Erythroblast (primary cell): ENCODE data around the gene INPP4A.
A peak's percentile ranks its signal among the peaks of the same experiment; 100 is the strongest.

Experiments used
- DNase-seq, 2 experiments: peaks; one replicate each; lab custom pipeline; 2025; lab: John Stamatoyannopoulos, UW
- GATA1 ChIP-seq: IDR thresholded peaks from 2 replicates; pipeline ENCODE4 v1.6.1; 2011; ENCODE audit warnings: low read depth, mild to moderate bottlenecking, control low read depth, low read length, moderate library complexity
- POLR2A ChIP-seq: IDR thresholded peaks from 2 replicates; pipeline ENCODE4 v1.6.1; 2011; ENCODE audit warnings: mild to moderate bottlenecking, low read length

The INPP4A gene

DNA sequence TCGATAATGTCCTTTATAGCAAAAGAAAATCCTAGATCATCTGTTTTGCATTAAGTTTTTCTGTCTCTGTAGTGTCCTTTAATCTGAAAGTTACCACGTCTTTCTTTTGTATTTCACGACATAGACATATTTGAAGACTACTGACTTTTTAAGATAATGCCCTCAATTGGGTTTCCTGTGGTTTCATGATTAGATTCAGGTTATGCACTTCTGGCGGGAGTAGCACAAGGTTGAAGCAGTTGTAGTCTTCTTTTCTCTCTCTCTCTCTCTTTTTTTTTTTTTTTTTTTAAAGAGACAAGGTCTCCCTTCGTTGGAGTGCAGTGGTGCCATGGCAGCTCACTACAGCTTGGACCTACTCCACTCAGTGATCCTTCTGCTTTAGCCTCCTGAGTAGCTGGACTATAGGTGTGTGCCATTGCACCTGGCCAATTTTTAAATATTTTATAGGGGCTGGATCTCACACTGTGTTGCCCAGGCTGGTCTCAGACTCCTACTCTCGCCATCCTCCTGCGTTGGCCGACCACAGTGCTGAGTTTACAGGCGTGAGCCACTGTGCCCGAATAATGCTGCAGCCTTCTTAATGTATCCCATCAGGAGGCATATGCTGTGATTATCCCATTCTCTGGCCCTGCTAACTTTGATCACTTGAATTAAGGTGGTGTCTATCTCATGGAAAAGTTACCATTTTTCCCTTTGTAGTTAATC, 3.9 kb downstream of the INPP4A start:
- peak; percentile 23 to 68 for DNase-seq

DNA sequence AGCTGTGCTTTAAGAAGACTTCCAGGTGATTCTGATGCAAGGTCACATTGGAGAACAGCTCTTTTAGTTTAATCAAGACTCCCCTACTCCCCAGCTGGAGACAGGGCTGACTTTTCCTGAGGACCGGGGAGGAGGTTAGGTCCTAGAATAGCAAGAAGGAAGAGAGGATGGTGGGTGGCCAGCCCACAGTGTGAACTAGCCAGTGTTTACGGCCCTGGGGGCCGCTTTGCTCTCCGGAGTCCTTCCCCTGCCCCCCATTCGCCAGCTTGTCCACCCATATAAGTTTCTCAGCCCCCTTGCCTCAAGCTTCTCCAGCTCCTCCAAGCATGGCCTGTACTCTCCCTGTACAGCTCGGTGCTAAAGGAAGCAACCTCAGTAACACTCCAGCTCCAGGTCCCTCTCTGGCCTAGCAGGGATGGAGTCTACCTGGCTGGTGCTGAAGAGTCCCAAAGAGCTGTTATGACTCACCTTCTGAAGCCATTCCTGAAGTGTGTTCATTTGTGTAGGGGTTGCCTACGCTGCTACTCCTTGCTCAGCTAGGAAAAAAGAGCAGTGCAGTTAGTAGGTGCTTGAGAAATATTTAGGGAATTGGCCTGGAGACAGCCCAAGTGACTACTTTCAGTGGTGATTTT, 7.9 kb downstream of the INPP4A start:
- TF ChIP-seq GATA1 (no peak), POLR2A (no peak)
- no peak for DNase-seq

More for the DNA sequence above, 3.9 kb downstream of the INPP4A start:
- TF ChIP-seq POLR2A = no peak
- no peak for TF ChIP-seq GATA1

DNA sequence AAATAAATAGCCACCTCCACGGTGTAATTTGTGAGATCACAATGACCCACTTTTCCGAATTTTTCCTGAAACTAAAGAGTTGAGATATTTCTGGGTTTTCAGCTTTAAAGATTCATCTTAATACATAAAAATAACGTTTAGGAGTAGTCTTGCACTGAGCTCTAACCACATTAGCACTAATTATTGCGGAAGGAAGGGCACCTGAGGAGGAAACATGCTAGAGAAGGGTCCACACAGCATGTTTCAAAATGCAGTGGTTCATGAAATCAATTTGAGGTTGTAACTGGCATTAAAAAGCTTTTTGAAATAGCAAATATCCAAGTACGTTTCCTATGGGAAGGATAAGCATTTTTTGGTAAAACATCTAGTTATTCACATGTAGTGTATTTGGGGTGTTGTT, 8.4 kb downstream of the INPP4A start:
- no peak for DNase-seq
- TF ChIP-seq GATA1 (no peak), POLR2A (no peak)

DNA sequence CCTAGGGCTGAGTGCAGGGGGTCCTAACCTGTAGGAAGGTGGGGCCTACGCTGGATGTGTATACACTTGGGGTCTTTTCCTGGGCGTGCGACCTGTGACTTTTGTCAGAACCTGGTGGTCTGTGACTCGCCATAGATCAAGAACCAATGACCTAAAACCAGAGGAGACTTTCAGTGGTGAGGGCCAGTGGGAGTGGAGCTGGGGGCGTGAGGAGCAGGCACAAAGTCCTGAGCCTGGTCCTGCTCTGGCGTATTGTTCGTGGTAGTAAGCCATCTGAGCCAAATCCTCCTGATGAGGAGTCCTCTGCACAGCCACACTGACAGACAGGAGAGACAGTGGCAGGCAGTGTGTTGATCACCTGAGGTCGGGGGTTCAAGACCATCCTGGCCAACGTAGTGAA, 8.9 kb downstream of the INPP4A start:
- TF ChIP-seq POLR2A (no peak), GATA1 (no peak)
- no peak for DNase-seq

DNA sequence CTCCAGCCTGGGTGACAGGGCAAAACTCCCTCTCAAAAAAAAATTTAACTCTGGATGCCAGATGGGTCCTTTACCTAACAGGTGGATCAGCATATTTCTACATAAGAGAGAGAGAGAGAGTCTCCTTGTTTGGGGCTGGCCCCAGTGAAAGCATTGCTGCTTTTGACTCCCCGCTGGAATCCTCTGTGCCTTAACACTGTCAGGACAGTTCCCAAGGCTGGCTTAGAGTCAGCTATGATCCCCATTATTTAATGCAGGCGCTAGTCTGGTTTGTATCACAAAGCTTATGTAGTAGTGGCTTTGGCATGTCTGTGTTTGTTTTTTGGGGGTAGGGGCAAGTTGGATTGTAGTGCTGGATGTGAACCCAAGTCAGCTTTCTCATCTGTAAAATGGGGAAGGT, 9.4 kb downstream of the INPP4A start:
- DNase-seq = no peak

DNA sequence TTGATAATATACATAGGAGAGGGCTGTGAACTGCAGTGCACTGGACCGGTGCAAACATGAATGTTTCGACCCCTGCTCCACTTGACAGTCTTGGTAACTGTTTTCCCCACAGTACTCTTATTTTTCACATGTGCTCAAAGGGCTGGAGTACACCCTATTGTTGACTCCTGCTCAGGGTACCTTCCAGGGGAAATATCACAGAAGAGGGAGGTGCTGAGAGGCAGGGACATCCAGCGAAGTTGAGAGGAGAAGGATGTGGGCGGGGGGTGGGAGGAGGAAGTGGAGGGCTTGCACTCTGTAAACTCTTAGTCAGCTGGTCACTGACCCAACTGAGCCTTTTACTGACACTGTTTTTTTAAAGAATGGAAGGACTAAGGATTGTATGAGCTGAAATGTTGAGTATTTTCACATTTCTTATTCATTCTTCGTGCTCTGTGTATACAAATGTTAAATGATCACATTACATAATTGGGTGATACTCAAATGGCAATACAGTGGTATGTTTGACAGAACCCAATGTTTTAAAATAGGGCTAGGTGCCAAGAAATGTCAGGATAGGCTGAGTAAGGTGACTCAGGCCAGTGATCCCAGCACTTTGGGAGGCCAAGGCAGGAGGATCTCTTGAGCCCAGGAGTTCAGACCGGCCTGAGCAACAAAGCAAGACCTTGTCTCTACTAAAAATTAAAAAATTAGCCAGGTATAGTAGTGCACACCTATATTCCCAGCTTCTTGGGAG, 10.0 kb downstream of the INPP4A start:
- TF ChIP-seq POLR2A = no peak
- peak in 1 of 2 experiments; percentile 40 for DNase-seq

More for the DNA sequence above, 9.4 kb downstream of the INPP4A start:
- TF ChIP-seq GATA1 (no peak), POLR2A (no peak)

DNA sequence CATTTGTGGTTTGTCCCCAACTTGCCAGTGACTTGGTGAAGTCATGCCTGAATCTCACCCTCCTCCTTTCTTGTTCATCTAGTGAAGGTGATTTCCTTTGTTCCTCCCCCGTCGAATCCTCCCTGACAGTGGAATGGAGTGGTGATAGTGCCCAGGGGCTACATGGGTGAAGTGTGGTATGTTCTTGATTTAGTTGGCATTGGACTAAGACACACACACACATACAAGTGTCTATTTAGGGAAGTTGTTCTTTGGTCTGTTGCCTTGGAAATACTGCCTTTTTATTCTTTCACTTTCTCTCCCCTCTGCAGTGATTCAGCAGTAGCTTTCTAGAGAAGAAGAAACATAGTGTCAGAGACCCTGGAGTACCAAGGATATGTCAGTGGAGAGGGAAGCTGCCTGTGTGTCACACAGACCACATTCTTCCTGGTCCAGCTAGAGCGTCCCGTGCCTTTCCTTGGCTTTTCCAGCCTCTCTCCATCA, 10.9 kb downstream of the INPP4A start:
- TF ChIP-seq POLR2A (no peak), GATA1 (no peak)
- DNase-seq = peak in 1 of 2 experiments; percentile 20

DNA sequence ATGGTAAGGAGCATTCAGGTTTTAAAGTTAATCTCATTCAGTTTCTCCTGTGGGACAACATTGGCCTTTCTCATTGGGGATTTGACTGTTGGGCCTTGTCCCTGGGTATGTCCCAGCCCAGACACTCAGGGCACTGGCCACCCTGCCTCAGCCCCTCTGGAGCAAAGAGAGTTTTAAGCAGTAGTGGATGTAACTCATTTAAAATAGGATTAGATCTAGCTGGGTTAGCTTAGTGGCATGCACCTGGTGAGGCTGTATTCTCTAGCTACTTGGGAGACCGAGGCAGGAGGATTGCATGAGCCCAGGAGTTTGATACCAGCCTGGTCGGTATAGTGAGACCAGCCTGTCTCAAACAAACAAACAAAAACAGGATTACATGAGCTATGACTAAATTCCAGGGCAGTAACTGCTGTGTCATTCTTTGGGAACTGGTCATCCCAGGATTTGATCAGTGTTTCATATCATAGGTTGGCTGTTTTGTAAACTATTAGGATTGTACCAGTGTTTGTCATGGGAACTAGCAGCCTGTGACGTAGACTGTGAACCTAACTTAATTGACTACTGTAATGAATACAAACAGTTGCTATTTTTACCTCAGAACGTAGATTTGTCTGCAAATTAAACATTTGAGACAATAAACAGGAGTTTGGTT, 12.5 kb downstream of the INPP4A start:
- TF ChIP-seq GATA1 (no peak), POLR2A (no peak)
- peak in 1 of 2 experiments; percentile 24 for DNase-seq

DNA sequence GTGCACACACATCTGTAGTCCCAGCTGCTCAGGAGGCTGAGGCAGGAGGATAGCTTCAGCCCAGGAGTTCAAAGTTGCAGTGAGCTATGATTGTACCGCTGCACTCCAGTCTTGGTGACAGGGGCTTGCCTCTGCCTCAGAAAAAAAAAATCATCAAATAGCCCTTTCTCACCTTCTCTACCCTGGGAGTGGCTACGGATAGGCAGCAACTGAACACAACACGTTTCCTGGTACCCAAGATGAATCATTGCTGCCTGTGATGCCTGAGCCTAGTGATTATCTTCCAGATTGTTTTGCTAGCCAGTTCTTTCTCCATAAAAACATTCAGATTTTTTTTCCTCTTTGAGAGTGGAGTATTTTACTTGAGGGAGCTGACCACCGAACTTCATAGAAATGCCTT, 13.5 kb downstream of the INPP4A start:
- TF ChIP-seq GATA1 (no peak), POLR2A (no peak)
- no peak for DNase-seq

DNA sequence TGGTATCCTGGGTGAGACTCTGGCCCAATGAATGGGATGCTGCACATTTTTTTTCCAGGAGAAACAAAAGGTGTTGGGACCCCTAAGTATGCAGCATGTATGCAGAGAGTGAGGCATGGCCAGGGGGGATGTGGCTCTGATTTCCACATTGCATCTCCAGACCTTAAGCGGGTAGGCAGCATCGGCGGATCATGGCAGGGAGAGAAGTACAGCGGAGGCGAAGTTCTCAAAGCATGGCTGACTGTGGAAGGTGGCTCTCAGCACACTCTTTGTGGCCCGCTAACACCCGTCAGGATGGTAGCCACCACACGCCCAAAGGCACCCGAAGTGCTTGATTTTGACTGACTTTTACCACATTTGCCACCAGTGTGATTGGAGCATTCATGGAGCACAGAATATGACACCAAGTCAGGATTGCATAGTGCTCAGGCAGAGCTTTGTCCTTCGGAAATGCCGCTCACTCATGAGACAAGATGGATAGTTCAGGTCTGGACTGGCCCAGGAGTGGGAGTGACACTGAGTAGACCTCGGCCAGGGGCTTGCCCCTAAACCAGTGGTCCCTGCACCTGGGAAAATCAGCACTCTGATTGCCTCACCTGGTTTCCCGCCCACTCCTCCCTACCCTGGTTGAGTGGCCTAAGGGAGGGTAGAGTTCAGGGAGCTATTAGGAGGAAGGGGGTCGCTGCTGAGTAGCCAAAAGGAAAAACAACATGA, 14.2 kb downstream of the INPP4A start:
- TF ChIP-seq POLR2A (no peak), GATA1 (no peak)
- DNase-seq = no peak

DNA sequence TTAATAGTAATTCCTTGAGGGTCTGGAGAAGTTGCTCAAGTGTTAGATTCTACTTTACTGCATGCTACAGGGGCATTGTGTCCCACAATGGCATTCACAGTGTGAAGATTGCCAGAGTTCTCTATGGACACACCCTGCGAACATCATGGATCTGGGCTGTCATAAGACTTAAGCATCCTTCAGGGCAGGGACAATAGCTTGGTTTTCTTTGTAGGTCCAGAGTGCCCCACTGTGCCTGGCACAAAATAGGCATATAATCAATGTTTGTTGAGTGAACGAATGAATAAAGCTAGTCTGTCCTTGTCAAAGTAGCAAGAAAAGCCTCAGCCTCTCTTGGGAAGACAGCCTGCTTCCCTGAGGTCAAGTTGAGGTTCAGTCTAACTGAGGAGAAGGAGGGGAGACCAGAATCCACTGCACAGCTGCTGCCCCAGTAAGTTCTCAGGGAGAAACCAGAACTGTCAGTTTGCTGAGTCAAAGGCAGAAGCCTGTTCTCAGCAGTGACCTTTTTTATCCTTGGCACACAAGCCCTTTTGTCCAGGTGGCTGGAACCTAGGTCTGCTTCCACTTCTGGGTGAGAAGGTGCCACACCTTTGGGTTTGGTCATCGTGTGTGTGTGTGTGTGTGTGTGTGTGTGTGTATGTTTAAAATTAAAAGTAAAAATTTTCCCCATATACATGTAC, 15.0 kb downstream of the INPP4A start:
- TF ChIP-seq GATA1 = no peak
- no peak for TF ChIP-seq POLR2A
- peak; percentile 25 for DNase-seq

DNA sequence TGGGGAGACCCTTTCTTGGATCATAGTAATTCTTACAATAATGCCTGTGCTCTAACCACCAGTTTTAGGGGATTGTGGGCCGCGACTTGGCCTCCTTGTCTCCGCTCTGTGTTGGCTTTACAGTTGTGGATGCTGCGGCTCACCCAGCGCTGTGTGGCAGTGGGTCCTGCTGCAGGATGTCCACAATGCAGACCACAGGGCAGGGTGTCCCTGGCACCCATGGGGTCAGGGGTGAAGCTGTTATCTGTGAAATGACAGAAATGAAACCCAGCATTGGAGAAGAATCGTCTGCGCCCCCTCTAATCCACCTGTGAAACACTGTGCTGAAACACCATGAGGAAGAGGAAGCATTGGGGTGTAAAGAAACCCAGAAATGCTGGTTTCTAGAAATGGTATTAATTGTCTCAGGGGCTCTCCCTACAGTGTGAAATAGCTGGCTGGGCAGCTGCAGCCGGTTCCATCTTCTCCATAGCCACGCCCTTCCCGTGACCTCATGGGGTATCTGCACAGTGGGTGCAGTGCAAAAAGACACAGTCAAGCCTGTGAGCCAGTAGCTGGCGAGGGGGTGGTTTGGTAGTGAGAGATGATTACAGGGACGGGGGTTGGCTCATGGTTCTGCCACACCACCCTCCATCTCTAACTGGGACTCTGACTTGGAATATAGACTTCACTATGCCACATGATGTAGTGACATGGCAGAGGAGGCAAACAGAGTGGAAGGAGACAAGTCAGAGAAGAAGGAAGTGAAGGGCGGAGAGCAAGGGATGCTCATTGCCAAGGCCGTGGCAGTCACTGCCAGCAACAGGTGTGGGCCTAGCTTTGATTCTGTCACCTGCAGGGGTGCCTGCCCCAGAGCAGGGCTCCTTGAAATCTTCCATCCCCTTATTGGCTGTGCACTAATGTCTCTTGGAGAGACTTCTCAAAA, 16.2 kb downstream of the INPP4A start:
- peak; percentile 71 to 73 for DNase-seq
- TF ChIP-seq GATA1 = no peak
- TF ChIP-seq POLR2A = no peak
